ENCODE measurements around the gene MIEN1. TPM values are rescaled to one million over a fixed set of nuclear protein-coding genes. Genes with fewer than 3 reads are reported as not detected.

Gene MIEN1
- total RNA-seq, 1 experiment from 2014 or later = 50.8 TPM

DNA sequence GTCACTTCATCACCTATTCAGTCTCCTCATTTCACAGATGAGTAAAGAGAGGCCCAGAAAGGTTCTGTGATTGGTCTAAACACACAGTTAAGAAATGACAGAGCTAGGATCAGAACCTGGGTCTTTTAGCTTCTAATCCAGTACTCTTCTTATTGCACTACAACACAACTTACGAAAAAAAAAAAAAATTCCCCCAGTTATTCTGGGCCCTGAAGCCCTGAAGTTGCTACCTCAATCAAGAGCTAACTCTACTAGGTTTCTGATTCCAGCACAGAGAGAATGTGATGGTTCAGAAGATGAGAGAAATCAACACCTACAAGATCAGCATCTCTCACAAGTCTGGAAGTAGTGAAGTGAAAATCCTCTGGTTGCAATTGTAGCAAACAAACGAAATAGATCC is 44.7 kb upstream of the MIEN1 start:
- no CpG with 5 or more reads among the region's 2 CpGs for WGBS (ENCODE audit: extremely low coverage, insufficient read length, low lambda C conversion rate)
- DNase-seq = no peak
- Mint-ChIP-seq H3K27me3 (ENCODE audit: low read depth) (no peaks in the 10 kb centered on the region; the same call in 1 of the 2 replicates), H3K36me3 (ENCODE audit: insufficient read depth in 1 of 3, low read depth in 3 of 3) (no peaks in the 10 kb centered on the region), H3K4me3 (no peak overlapping the region), H3K9me3 (no peaks in the 10 kb centered on the region), H3K27ac (no peak overlapping the region), H3K4me1 (peaks cover 7 to 12% of the 10 kb centered on the region in 2 experiments)
- Histone ChIP-seq H3K9ac (ENCODE audit: extremely low read depth, insufficient read length, low read length) (no peak overlapping the region), H3K18ac (ENCODE audit: insufficient read length, low read depth, low read length) (no peak overlapping the region), H2BK12ac (ENCODE audit: insufficient read length, low read depth, low read length) (no peak overlapping the region), H3K56ac (ENCODE audit: insufficient read length, low read depth, low read length) (no peak overlapping the region), H4K20me1 (ENCODE audit: control insufficient read depth, insufficient read depth, insufficient read length) (no peaks in the 10 kb centered on the region), H4K5ac (ENCODE audit: insufficient read length, low read depth, low read length) (no peak overlapping the region), H3K4me2 (ENCODE audit: insufficient read depth, insufficient read length, low read length) (no peak overlapping the region), H3K79me2 (ENCODE audit: insufficient read depth, low read length) (no peaks in the 10 kb centered on the region), H3K79me1 (ENCODE audit: insufficient read depth, low read depth, low read length, poor library complexity, severe bottlenecking) (no peaks in the 10 kb centered on the region), H2AFZ (ENCODE audit: low read length) (no peak overlapping the region), H4K91ac (ENCODE audit: insufficient read length, low read depth, low read length) (no peak overlapping the region), H3K9me3 (ENCODE audit: control insufficient read depth, low read depth, low read length) (no peaks in the 10 kb centered on the region), H2BK20ac (ENCODE audit: low read depth, low read length, poor library complexity, severe bottlenecking) (no peak overlapping the region), H2AK5ac (ENCODE audit: insufficient read length, low read length) (no peak overlapping the region), H2BK15ac (ENCODE audit: low read depth, low read length) (no peak overlapping the region), H3T11ph (ENCODE audit: low read length) (no peak overlapping the region), H3K27ac (ENCODE audit: insufficient read length, low read depth, low read length) (no peak overlapping the region), H3K4me1 (ENCODE audit: insufficient read depth, low read length) (no peaks in the 10 kb centered on the region), H3K23ac (ENCODE audit: insufficient read length, low read depth, low read length) (no peak overlapping the region), H3K4ac (ENCODE audit: low read depth, low read length) (no peak overlapping the region), H3K23me2 (ENCODE audit: insufficient read length, low read depth, low read length, poor library complexity, severe bottlenecking) (no peaks in the 10 kb centered on the region), H2BK120ac (ENCODE audit: low read depth, low read length, poor library complexity, severe bottlenecking) (no peak overlapping the region), H2BK5ac (ENCODE audit: insufficient read length, low read length) (no peak overlapping the region), H4K8ac (replicated peaks; ENCODE audit: insufficient read length, low read depth, low read length) (no peak overlapping the region), H3K14ac (ENCODE audit: insufficient read depth, low read length) (no peak overlapping the region), H3K27me3 (ENCODE audit: insufficient read depth, low read length) (no peaks in the 10 kb centered on the region)
- TF ChIP-seq, protein P1, sequence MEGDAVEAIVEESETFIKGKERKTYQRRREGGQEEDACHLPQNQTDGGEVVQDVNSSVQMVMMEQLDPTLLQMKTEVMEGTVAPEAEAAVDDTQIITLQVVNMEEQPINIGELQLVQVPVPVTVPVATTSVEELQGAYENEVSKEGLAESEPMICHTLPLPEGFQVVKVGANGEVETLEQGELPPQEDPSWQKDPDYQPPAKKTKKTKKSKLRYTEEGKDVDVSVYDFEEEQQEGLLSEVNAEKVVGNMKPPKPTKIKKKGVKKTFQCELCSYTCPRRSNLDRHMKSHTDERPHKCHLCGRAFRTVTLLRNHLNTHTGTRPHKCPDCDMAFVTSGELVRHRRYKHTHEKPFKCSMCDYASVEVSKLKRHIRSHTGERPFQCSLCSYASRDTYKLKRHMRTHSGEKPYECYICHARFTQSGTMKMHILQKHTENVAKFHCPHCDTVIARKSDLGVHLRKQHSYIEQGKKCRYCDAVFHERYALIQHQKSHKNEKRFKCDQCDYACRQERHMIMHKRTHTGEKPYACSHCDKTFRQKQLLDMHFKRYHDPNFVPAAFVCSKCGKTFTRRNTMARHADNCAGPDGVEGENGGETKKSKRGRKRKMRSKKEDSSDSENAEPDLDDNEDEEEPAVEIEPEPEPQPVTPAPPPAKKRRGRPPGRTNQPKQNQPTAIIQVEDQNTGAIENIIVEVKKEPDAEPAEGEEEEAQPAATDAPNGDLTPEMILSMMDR (conservative IDR thresholded peaks at IDR 0.05) = no peak

All from H9 (cell line).